HEK293T (cell line): ENCODE measurements around the gene ZNF593OS.

Source experiments
- CTCF ChIA-PET: fragments of 350-600 bp; formaldehyde crosslinking; extraction: SDS; loops from one replicate; lab custom pipeline; 2021; ENCODE audit warnings: antibody characterized with exemption, inconsistent platforms; lab: Yijun Ruan, JAX
- POLR2A ChIA-PET: fragments of 350-600 bp; formaldehyde crosslinking; extraction: SDS; loops from one replicate; lab custom pipeline; 2020; ENCODE audit warnings: antibody characterized with exemption, inconsistent platforms; lab: Yijun Ruan, JAX
- DNase-seq: peaks from one replicate; pipeline ENCODE4 v3.0.0; 2012; ENCODE audit warnings: mixed read lengths; ENCODE audit errors: extremely low spot score
- ARNT ChIP-seq: fragments of 450-650 bp; IDR thresholded peaks from 2 replicates; pipeline ENCODE4 v1.6.1; 2017; ENCODE audit warnings: mild to moderate bottlenecking
- BHLHE40 ChIP-seq: fragments of 450-650 bp; IDR thresholded peaks from 2 replicates; pipeline ENCODE4 v1.6.1; 2016; ENCODE audit warnings: mild to moderate bottlenecking, moderate library complexity, borderline replicate concordance
- CTBP1 ChIP-seq: fragments of 450-650 bp; IDR thresholded peaks from 2 replicates; pipeline ENCODE4 v1.6.1; 2016; ENCODE audit warnings: borderline replicate concordance
- ELF4 ChIP-seq: fragments of 450-650 bp; IDR thresholded peaks from 2 replicates; pipeline ENCODE4 v1.6.1; 2017; ENCODE audit warnings: antibody characterized with exemption
- FOXA1 ChIP-seq: fragments of 450-650 bp; IDR thresholded peaks from 2 replicates; pipeline ENCODE4 v1.6.1; 2016; ENCODE audit warnings: mild to moderate bottlenecking
- FOXK2 ChIP-seq: fragments of 450-650 bp; IDR thresholded peaks from 2 replicates; pipeline ENCODE4 v1.6.1; 2016; ENCODE audit warnings: mild to moderate bottlenecking
- FOXM1 ChIP-seq: fragments of 450-650 bp; IDR thresholded peaks from 2 replicates; pipeline ENCODE4 v1.6.1; 2017; ENCODE audit warnings: mild to moderate bottlenecking, borderline replicate concordance
- HDGF ChIP-seq: fragments of 450-650 bp; IDR thresholded peaks from 2 replicates; pipeline ENCODE4 v1.6.1; 2017; ENCODE audit warnings: antibody characterized with exemption, borderline replicate concordance
- L3MBTL2 ChIP-seq: fragments of 450-650 bp; conservative IDR thresholded peaks from 2 replicates; pipeline ENCODE4 v1.6.1; 2016; ENCODE audit warnings: mild to moderate bottlenecking
- LEF1 ChIP-seq: fragments of 450-650 bp; IDR thresholded peaks from 2 replicates; pipeline ENCODE4 v1.6.1; 2017; ENCODE audit warnings: mild to moderate bottlenecking, borderline replicate concordance
- NFRKB ChIP-seq: fragments of 450-650 bp; IDR thresholded peaks from 2 replicates; pipeline ENCODE4 v1.6.1; 2016; ENCODE audit warnings: mild to moderate bottlenecking, moderate library complexity
- SP1 ChIP-seq: fragments of 450-650 bp; IDR thresholded peaks from 2 replicates; pipeline ENCODE4 v1.6.1; 2017
- SUZ12 ChIP-seq: fragments of 450-650 bp; IDR thresholded peaks from 2 replicates; pipeline ENCODE4 v1.6.1; 2016; ENCODE audit warnings: mild to moderate bottlenecking
- TARDBP ChIP-seq: fragments of 450-650 bp; IDR thresholded peaks from 2 replicates; pipeline ENCODE4 v1.6.1; 2016
- ZNF384 ChIP-seq: fragments of 450-650 bp; IDR thresholded peaks from 2 replicates; pipeline ENCODE4 v1.6.1; 2016
- TF ChIP-seq, protein P1 (sequence below): fragments of 450-650 bp; IDR thresholded peaks from 2 replicates; pipeline ENCODE4 v1.6.1; 2016

Gene ZNF593OS

DNA sequence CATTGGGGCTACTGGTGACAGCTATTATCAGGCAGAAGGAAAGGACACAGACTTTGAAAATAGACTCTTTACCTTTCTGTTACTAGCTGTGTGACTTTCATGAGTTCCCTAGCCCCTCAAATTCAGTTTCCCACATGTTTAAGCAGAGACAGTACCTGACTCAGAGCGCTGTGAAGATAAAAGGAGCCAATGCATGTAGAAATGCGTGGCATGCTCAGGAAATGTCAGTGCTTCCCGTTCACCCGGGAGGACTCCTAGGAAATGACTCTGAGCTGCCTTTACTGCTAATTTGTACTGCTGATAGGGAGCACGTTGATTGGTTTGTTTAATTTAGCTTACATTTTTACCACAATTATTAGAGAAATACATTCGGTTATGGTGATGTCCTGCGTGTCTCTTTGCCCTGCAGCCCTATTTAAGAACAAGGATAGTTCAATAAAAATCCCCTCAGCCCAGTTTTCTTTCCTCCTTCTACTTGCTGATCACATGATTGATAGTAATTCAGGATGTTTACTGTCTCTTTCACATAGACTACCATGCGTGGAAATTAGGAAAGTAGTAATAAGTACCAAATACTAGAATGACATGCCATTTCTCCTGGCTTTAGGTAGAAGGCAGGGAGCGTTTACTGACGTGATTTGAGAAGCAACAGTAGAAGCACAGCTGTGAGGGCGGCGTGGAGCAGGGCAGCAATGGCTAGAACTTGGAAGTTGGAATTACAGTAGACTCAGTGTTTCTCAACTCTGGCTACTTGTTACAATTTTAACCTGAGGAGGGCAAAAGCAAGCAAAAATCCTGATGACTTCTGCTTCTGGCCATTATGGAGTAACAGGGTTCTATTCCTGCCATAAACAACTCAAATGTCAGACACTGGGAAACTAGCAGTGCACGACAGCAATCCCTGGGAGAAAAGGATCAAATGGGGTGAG is 44.1 kb downstream of the ZNF593OS start:
- no peak for DNase-seq
- no peak for TF ChIP-seq ZNF384
- ChIA-PET POLR2A (interaction anchor here (1.6 kb wide), 1 partner anchor 15 kb away, joined by 5 read pairs; the partner anchor contains the start of gene PDIK1L), CTCF (interaction anchor here (0.6 to 1.4 kb wide), 2 partner anchors 17 to 719 kb away, joined by 4 read pairs; no protein-coding TSS in a partner anchor)

DNA sequence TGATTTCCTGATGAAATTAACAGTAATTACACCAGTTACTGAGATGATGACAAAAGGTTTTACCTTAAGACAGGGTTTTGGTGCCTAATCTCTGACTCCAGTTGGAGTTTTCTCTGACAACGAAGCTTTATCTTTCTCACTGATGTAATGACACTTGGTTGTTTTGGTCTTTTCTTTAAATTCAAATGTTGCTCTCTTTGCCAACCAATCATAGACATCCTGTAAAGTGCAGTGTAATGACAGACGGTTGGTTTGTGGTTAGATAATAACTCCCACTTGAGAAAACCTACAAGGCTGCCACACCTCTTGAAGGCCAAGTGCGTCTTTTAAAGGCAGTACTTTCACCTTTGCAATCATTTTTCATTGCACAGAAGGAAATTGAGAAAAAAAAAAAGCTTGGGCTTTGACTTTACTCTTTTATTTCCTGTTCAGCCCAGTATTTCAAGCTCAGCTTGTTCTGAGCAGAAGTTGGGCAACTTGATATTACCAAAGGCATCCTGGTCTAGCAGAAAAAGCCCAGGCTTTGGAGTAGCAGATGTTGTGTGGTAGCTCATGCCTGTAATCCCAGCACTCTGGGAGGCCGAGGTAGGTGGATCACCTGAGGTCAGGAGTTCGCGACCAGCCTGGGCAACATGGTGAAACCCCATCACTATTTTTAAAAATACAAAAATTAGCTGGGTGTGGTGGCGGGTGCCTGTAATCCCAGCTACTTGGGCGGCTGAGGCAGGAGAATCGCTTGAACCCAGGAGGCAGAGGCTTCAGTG is 45.1 kb downstream of the ZNF593OS start:
- TF ChIP-seq ELF4 (no peak), FOXM1 (peak; percentile 70)
- POLR2A ChIA-PET: interaction anchor here (1.4 to 1.6 kb wide), 2 partner anchors 11 to 14 kb away, joined by 4 to 5 read pairs; partner anchors contain the start of gene PDIK1L
- no peak for DNase-seq
- CTCF ChIA-PET: interaction anchor here (0.6 to 1.2 kb wide), 3 partner anchors 13 to 720 kb away, joined by 3 to 4 read pairs (median 3); no protein-coding TSS in a partner anchor

DNA sequence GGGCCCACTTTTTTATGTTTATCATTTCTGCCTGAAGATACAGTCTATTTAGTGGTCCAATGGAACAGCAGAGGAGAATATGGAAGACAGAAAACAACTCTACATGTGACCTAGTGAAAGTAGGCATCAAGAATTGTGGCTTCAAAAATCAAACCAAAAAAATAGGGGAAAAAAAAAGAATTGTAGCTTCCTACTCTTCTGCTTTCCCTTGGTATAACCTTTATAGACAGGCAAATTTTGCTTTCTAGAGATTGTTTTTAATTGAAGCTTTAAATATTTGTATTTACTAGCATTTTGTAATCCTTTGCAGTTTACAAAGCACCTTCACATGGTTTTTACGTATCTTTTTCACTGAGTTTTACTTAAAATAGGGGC is 45.7 kb downstream of the ZNF593OS start:
- no peak for TF ChIP-seq FOXM1
- TF ChIP-seq TARDBP: no peak
- TF ChIP-seq ELF4: no peak
- TF ChIP-seq ZNF384: no peak
- no peak for TF ChIP-seq ARNT
- TF ChIP-seq FOXK2: no peak
- TF ChIP-seq FOXA1: no peak
- no peak for TF ChIP-seq SUZ12
- TF ChIP-seq LEF1: no peak
- no peak for TF ChIP-seq L3MBTL2
- DNase-seq: no peak
- ChIA-PET POLR2A (interaction anchor here (1.4 kb wide), 1 partner anchor 11 kb away, joined by 4 read pairs; no protein-coding TSS in a partner anchor), CTCF (interaction anchor here (1.2 kb wide), 2 partner anchors 19 to 44 kb away, joined by 3 read pairs; partner anchors contain the start of gene ZNF593)

DNA sequence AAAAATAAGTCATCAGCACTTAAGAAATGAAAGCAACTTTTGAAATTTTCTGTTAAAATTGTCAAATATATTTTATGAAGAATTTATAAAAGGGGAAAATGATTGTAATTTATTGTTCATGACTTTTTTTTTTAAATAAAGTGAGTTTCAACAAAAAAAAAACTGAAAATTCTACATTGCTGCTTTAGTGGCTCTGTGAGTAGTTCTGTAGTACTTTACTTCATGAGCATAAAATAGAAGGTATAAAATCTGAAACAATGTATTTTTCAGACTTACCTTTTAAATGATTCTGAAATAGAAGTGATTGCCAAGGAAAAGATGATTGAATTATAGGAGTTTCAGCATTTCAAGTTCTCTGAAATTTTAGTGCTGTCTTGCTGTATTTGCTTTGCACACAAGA is 46.2 kb downstream of the ZNF593OS start:
- no peak for DNase-seq
- CTCF ChIA-PET: interaction anchor here (1.2 kb wide), 2 partner anchors 20 to 44 kb away, joined by 3 read pairs; partner anchors contain the start of gene ZNF593
- no peak for TF ChIP-seq FOXM1
- TF ChIP-seq SP1: no peak
- TF ChIP-seq ELF4: no peak
- TF ChIP-seq ZNF384: no peak
- TF ChIP-seq ARNT: no peak
- TF ChIP-seq CTBP1: no peak
- no peak for TF ChIP-seq TARDBP
- POLR2A ChIA-PET: no interaction called here

DNA sequence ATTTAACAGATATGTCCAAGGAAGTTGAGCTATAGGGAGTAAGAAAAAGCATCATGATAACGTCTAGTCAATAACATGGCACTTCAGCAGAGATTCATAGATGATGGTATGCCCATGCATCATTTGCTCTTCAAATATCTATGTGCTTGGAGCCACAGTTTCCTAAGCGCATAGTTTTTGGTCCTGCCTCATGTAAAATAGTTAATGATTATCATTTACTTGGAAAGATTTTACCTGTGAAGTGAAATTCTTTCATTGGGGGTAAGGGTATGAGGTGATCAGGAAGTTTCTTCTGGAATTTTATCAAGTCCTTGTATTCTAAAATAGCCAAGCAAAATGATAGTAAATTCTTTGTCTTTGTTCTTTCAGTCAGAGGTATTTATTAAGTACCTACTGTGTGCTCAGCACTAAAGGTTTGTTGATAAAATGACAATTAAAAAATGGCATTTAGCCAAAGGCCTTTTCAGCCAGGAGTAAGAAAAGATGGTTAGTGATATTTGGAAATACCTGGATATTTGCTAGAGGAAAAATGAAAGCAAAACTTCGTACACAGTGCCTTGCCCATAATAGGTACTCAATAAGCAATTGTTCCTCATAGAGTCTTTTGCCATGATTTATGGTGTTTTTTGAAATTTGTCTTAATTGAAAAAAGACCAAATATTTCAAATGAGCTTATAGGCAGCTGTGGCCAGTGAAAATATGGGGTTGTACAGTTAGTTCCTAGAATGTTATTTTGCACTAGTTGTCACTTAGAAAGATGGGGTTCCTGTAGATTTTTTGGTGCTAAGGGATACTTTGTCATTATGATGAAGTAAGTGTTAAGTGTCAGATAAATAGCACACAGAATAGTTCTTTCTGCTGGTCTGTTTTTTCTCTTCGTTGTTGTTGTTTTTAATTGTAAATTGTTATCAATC is 47.0 kb downstream of the ZNF593OS start:
- TF ChIP-seq L3MBTL2 (no peak), LEF1 (no peak), FOXA1 (no peak), TARDBP (no peak), CTBP1 (no peak), FOXK2 (no peak), ARNT (no peak), SUZ12 (no peak), SP1 (no peak), FOXM1 (no peak), ELF4 (no peak), HDGF (no peak), ZNF384 (no peak), BHLHE40 (no peak), NFRKB (no peak)
- TF ChIP-seq, protein P1, sequence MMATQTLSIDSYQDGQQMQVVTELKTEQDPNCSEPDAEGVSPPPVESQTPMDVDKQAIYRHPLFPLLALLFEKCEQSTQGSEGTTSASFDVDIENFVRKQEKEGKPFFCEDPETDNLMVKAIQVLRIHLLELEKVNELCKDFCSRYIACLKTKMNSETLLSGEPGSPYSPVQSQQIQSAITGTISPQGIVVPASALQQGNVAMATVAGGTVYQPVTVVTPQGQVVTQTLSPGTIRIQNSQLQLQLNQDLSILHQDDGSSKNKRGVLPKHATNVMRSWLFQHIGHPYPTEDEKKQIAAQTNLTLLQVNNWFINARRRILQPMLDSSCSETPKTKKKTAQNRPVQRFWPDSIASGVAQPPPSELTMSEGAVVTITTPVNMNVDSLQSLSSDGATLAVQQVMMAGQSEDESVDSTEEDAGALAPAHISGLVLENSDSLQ: no peak
- no peak for DNase-seq
- CTCF ChIA-PET: interaction anchor here (0.7 to 1.2 kb wide), 3 partner anchors 45 to 94 kb away, joined by 3 read pairs; partner anchors contain the start of gene ZNF593
- POLR2A ChIA-PET: interaction anchor here (1.4 kb wide), 1 partner anchor 8 kb away, joined by 3 read pairs; no protein-coding TSS in a partner anchor
